ENCODE measurements around the gene CLUH.
A peak's percentile ranks its signal among the peaks of the same experiment; 100 is the strongest.
"Not testable (repeated sequence)": the region's sequence is repeated elsewhere in the genome, so short reads cannot be mapped to it uniquely, and the experiment has no call there.

The CLUH gene

DNA sequence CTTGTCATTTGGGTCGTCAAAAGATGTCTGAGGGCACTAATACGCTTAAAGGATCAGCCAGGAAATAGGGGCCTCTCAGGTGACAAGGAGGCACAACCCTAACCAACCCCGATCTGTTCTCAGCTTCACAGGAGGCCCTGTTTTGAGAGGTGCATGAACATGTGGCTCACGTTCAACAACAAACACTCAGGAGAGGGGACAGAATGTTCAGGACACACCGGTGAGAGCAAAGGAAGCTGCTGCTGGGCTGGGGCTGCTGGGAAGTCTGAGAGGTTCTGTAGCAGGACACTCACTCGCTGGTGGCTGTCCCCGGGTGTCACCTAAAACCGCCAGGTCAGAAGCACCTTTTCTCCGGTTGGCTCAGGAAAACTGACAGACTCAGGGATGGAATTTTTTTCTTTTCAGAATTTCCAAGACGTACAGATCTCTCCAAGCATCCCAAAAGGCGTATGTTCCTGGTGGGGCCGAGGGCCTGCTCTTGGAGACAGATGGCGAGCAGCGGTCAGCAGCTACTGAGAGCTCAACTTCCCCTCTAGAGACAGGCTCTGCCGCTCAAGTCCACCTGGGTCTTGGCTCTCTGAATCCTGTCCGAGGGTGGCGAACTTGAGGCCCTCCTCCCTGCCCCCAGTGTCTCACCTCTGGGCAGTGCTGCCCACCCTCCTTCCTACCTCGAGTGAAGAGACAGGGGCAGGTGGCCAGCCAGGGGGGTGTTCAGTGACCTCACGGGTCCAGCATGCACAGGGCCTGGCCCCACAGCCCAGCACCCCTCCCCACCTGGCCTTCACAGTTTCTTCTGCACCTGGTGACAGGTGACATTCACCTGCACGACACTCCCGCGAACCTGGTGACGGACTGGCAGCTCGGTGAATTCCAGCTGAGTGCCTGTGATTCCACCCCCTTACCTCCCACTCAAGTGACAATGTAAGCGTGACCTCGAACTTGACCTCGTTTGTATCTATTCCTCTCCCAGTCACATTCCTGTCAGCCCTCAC is 22.9 kb downstream of the CLUH start:
- DNase-seq (ENCODE audit: low read depth) = no peak

DNA sequence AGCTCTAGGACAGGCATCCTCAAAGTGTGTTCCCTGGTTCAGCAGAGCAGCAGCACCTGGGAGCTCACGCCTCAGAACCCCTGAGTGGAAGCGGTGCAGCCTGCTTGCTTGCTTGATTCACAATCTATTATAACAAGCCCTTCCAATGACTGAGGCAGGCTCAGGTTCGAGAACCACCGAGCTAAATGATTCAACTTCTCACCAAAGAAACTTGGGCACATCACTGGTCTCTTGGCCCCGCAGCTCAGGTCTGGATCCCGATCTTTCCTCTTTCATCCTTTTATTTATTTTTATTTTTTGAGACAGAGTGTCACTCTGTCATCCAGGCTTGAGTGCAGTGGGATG is 24.5 kb downstream of the CLUH start:
- DNase-seq (ENCODE audit: low read depth) = no peak

DNA sequence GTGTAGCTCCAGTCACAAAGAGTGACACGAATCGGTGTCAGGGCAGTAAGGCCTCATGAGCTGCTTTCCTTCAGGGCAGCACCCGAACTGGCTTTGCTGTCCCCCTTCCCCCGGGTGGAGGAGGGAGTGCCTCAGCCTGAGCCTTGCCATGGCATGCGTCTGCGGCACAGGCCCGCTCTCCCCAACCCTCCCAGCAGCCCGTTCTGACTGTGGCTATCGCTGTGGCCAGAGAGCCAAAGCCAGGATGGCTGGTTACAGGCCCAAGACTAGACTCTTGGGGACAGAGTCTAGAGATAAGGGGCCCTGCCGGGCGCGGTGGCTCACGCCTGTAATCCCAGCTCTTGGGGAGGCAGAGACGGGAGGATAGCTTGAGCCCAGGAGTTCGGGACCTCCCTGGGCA is 25.9 kb downstream of the CLUH start:
- no peak for DNase-seq (ENCODE audit: low read depth)

DNA sequence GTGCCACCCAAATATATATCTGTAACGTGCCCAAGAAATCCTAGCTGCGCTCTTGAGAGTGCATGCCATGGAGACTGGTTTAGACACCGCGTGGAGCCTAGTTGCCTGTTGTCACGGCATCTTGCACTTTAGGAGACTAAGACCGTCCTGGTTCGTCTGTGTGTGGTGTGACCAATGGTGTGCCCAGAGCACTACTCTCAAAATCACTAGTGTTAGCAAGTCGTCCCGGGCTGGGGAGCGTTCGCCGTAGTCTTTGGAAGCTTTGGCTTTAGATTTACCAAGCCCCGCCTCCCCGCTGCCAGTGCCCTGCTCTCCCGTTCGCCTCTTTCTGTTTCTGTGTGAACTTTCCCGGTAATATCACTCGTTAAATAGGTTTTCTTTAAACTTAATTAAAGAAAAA is 27.0 kb downstream of the CLUH start:
- DNase-seq (ENCODE audit: low read depth) = no peak

DNA sequence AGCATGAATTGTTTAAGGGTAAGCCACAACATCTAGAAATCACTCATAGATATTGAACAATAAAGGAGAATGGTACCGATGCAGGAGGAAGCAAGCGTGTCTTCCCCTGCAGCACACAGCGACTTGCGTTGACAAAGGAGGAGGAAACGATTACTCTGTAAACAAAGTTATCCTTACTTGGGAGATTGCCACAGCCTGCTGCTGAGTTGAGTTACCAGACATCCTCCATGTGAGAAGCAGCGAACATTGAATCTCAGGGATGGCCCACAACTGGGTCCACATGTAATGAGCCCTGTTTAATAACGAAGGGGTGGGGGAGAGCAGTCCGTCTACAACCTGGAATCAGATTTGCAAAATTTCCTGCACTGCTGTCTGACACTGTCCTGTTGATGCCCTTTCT is 27.7 kb downstream of the CLUH start:
- no peak for DNase-seq (ENCODE audit: low read depth)

DNA sequence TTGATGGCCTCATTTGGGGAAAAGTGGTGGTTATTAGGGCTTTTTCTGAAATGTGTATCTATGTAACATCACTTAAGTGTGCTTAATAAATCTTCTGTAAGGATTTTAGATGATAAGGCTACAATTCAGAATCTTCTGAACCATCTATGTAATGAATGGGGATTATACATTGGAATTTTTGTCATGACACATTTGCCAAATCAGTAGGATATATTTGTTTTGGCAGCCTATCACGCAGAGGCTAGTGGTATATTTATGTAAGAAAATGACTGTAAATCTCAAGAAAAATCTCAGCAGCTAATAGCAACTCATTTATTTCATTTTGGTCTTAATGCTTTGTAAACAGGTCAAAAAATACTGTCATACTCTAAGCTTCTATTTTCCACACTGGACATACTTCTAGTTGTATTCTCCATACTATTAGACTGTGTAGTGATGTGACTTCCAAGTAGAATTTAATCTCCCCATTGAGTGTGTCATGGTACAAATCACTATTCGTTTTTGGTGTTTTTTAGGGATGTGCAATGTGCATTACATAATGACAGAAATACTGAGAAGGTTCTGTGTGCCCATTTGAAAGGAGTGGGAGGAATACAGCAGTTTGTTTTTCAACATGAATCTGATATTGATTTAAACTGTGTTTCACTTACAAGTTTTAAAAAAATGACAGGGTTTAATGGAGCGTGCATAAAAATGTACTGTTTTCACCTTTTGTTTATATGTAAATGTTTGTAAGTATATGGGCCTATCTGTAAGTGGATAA is 29.2 kb downstream of the CLUH start:
- no peak for DNase-seq (ENCODE audit: low read depth)

DNA sequence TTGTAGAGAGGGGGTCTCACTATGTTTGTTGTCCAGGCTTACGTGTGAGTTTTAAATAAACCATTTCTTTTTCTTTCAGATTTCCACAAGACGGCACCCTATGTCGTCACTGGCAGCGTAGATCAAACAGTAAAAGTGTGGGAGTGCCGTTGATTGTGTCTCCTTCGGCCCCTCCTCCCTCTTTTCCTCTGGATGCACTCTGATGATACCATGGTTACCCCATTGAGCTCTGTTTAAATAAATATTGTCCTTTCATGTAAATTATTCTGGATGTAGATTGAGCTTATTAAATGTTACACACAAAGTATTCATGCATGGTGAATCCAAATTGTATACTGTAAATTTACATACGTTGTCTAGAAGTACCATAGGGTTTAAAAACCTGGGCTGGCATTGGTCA is 29.9 kb downstream of the CLUH start:
- no peak for DNase-seq (ENCODE audit: low read depth)

DNA sequence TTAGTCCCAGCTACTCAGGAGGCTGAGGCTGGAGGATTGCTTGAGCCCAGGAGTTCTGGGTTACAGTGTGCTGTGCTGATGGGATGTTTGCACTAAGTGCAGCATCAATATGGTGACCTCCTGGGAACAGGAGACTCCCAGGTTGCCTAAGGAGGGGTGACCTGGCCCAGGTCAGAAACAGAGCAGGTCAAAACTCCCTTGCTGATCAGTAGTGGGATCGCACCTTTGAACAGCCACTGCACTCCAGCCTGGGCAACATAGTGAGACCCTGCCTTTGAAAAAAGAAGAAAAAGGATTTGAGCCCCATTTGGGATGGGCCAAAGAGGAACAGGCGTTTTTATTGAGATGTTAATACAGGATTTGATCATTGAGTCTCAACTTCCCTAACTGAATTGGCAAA is 30.6 kb downstream of the CLUH start:
- no peak for DNase-seq (ENCODE audit: low read depth)

DNA sequence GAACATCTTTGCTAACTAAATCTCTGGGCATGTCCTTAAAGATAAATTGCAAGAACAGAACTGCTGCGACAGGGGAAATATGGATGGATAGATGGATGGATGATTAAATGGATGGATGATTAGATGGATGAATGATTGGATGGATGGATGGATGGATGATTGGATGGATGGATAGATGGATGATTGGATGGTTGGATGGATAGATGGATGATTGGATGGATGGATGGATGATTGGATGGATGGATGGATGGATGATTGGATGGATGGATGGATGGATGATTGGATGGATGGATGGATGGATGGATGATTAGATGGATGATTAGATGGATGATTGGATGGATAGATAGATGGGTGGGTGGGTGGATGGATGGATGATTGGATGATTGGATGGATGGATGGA is 32.3 kb downstream of the CLUH start:
- DNase-seq (ENCODE audit: low read depth) = not testable (repeated sequence)

DNA sequence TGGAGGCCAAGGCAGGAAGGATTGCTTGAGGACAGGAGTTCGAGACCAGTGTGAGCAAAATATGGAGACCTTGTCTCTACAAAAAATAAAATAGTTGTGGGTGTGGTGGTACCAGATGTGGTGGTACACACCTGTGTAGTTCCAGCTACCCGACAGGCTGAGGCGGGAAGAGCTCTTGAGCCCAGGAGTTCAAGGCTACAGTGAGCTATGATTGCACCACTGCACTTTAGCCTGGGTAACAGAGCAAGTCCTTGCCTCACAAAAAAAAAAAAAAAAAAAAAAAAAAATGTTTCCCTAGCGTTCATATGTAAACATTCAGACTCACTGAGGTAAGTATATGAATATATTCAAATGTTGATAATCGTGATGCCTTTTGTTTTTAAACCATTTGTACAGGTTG is 39.5 kb downstream of the CLUH start:
- DNase-seq (ENCODE audit: low read depth) = no peak

DNA sequence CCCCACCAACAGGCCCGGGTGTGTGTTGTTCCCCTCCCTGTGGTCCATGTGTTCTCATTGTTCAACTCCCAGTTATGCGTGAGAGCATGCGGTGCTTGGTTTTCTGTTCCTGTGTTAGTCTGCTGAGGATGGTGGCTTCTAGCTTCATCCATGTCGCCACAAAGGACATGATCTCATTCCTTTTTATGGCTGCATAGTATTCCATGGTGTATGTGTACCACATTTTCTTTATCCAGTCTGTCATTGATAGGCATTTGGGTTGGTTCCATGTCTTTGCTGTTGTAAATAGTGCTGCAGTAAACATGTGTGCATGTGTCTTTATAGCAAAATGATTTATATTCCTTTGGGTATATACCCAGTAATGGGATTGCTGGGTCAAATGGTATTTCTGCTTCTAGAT is 51.2 kb downstream of the CLUH start:
- DNase-seq (ENCODE audit: low read depth) = not testable (repeated sequence)

DNA sequence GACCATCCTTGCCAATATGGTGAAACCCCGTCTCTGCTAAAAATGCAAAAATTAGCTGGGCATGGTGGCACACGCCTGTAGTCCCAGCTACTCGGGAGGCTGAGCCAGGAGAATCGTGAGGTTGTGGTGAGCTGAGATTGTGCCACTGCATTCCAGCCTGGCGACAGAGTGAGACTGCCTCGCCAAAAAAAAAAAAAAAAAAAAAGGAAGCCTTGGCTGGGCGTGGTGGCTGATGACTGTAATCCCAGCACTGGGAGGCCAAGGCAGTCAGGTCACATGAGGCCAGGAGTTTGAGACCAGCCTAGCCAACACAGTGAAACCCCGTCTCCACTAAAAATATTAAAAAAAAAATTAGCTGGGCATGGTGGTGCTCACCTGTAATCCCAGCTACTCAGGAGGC is 52.2 kb downstream of the CLUH start:
- peak; percentile 40 for DNase-seq (ENCODE audit: low read depth)

DNA sequence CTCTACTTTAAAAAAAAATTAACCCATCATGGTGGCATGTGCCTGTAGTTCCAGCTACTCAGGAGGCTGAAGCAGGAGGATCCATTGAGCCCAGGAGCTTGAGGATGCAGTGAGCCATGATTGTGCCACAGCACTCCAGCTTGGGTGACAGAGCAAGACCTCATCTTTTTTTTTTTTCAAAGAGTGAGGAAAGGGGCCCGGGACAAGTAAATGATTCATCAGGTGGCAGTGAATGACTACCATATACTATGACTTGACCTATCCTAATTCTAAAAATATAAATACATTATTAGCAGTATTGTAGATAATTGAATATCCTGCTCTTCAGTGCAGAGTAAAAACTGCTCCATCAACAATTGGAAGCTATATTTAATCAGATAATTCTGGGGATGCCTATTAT is 55.3 kb downstream of the CLUH start:
- DNase-seq (ENCODE audit: low read depth) = no peak

DNA sequence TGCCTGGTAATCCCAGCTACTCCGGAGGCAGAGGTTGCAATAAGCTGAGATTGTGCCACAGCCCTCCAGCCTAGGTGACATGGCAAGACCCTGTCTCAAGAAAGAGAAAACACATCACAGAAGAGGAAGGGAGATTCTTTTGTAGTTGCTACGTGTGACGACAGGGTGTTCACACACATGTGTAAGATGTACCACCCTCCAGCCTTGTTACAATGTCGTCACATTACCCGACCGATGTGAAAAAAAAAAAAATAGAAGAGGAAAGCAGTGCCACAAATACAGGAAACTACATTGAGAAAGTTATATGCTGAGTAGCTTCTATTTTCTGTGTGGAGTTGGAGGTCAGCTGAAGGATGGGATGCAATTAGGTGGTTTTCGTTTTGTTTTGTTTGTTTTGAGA is 56.0 kb downstream of the CLUH start:
- DNase-seq (ENCODE audit: low read depth) = no peak

DNA sequence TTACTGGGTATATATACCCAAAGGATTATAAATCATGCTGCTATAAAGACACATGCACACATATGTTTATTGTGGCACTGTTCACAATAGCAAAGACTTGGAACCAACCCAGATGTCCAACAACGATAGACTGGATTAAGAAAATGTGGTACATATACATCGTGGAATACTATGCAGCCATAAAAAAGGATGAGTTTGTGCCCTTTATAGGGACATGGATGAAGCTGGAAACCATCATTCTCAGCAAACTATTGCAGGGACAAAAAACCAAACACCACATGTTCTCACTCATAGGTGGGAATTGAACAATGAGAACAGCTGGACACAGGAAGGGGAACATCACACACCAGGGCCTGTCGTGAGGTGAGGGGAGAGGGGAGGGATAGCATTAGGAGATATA is 58.7 kb downstream of the CLUH start:
- DNase-seq (ENCODE audit: low read depth) = not testable (repeated sequence)

DNA sequence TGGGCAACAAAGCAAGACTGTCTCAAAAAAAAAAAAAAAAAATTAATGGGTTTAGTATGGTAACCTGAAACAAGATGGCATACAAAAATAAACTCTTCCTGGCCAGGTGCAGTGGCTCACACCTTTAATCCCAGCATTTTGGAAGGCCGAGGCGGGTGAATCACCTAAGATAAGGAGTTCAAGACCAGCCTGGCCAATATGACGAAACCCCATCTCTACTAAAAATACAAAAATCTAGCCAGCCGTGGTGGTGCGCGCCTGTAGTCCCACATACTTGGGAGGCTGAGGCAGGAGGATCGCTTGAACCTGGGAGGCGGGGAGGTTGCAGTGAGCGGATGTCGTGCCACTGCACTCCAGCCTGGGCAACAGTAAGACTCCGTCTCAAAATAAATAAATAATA is 62.4 kb downstream of the CLUH start:
- DNase-seq (ENCODE audit: low read depth) = no peak

DNA sequence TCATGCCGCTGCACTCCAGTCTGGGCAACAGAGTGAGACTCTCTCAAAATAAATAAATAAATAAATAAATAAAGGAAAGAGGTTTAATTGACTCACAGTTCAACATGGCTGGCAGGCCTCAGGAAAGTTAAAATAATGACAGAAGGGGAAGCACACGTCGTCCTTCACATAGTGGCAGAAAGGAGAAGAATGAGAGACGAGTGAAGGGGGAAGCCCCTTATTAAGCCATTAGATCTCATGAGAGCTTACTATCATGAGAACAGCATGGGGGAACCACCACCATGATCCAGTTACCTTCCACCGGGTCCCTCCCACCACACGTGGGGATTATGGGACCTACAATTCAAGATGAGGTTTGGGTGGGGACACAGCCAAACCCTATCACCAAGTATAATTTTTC is 63.6 kb downstream of the CLUH start:
- no peak for DNase-seq (ENCODE audit: low read depth)

DNA sequence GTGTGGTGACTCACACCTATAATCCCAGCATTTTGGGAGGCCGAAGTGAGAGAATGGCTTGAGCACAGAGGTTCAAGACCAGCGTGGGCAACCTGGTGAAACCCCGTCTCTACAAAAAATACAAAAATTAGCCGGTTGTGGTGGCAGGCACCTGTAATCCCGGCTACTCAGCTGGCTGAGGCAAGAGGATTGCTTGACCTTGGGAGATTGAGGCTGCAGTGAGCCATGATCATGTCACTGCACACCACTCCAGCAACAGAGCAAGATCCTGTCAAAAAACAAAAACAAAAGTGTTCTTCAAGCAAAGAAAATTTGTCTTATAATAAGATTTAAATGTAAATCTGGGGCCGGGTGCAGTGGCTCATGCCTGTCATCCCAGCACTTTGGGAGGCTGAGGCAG is 66.6 kb downstream of the CLUH start:
- DNase-seq (ENCODE audit: low read depth) = no peak

Data from HS-5 (cell line).